Stimulated activated naive CD4-positive, alpha-beta T cell (primary cell): ENCODE measurements around the gene APPL2.

Experiments
- DNase-seq, 6 experiments: peaks; one replicate each; lab custom pipeline; 2025; lab: John Stamatoyannopoulos, UW

Gene APPL2, protein sequence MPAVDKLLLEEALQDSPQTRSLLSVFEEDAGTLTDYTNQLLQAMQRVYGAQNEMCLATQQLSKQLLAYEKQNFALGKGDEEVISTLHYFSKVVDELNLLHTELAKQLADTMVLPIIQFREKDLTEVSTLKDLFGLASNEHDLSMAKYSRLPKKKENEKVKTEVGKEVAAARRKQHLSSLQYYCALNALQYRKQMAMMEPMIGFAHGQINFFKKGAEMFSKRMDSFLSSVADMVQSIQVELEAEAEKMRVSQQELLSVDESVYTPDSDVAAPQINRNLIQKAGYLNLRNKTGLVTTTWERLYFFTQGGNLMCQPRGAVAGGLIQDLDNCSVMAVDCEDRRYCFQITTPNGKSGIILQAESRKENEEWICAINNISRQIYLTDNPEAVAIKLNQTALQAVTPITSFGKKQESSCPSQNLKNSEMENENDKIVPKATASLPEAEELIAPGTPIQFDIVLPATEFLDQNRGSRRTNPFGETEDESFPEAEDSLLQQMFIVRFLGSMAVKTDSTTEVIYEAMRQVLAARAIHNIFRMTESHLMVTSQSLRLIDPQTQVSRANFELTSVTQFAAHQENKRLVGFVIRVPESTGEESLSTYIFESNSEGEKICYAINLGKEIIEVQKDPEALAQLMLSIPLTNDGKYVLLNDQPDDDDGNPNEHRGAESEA

DNA sequence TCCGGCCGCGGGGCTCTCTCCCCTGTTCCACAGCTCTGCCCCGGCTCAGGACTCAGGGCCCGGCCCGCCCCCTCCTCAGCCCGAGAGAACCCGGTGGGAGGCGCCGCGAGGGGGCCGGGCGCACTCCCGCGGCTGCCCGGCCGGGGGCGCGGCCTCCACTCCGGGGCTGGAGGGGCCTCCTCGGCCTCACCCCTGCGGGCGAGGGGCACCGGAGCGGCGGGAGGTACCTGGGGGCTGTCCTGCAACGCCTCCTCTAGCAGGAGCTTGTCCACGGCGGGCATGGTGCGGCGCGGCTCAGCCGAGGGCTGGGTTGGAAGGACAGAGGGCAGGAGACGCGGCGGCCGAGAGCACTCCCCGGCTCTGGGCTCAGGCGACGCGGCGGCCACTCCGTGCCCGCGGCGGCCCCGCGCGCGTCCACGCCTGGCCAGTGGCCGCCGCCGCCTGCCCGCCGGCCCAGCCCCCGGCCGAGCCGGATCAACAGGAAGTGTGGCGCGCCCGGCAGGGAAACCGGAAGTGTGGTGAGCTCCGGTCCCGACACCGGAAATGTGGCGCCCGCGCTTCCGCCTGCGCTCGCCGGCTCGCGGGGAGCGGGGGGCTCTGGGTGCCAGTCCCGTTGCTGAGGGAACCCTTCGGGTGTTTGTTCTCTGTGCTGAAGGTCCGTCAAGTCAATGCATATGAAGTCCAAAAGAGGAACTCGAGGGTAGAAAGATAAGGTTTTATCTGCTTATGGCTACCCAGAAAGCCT is at the start of gene APPL2:
TSS of gene APPL2 (minus strand) at position 443 of the 745 bp plus-strand sequence. CDS start at position 281, 162 bp downstream.
- DNase-seq: peak; percentile 64 to 75 (median 68)

DNA sequence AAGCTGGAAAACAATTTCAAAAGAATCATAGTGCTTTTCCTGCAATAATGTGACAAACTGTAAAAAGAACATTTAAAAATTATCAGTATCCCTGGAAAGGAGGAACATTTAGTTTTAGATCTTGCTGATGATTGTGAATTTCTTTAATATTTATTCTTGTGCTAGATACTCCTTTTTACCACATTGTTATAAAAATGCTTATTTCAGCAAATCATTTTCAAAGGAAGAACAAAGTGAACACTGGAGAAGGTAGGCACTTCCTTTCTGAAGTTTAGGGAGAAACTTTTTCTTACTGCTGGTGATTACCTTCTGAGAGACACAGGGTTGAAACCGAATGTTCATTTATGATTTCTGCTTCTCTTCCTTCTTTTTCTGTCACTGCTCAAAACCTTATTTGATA is 49.4 kb upstream of the APPL2 start:
- no peak for DNase-seq

DNA sequence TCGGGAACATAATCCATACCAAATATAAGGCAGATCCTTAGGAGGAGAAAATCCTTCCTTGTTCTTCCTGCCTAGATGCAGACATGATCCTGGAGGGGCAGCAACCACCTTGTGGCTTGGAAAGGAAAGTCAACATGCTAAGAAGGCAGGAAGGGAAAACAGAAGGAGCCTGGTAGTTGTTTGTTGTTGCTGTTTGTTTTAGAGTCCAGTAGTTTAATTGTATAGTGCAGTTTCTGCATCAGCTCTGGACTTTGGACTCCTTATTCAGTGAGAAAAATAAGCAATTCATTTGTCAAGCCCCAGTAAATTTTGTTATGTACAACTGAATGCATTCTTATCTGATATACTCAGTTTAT is 45.7 kb upstream of the APPL2 start:
- DNase-seq: no peak

DNA sequence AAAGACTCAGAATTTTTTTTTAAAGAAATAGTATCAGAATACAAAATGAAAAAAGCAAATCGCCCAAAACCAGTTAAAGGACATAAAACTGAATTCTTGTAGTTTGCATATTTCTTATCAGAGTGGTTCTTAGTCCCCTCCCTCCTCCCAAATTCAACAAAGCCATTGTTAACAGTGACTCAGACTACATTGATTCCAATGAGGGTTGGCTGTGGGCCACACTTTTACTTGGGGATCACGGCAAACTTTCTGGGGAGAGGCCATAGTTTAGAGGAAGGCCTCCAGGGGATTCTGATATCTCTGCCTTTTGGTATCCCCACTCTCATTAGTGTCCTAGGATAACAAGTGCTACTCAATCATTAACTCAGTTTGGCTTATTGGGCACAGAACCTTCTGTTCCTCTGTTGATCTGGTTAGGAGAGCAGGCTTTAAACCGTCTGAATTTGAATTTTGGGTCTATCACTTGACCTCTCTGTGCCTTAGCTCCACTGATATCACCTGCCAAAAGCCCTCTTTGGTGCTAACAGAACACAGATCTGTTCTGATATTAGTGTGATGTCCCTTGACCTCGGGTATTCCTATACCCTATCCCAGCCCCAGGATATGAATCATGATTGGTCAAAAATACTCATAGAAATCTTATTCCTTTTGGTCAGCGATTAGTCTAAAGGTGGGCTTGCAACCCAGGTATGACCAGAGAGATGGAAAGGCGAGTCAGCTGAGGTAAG is 45.2 kb upstream of the APPL2 start:
- DNase-seq: no peak

DNA sequence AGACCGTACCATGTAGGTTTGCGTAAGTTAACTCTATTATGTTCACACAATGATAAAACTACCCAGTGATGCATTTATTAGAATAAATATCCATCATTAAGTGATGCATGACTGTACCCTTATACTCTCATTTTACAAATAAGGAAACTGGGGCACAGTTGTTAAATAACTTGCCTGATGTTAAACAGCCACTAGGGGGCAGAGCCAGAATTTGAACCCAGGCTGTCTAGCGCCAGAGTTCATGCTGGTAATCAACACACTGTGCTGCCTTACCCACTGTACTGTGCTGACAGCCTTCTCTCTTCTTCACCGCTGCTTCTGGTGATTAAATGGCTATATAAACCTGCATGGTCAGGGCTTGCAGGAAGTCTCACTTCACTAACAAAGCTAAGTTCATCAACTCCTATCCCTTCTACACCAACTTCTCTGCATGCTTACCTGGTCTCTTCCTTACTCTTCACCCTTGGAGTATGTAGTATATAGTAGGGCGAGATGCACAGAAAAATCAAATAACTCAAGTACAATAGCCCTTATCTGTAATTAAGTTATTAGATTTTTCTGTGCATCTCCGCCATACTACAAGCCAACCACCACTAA is 43.6 kb upstream of the APPL2 start:
- peak in 3 of 6 experiments; percentile 6 to 25 (median 14) for DNase-seq

DNA sequence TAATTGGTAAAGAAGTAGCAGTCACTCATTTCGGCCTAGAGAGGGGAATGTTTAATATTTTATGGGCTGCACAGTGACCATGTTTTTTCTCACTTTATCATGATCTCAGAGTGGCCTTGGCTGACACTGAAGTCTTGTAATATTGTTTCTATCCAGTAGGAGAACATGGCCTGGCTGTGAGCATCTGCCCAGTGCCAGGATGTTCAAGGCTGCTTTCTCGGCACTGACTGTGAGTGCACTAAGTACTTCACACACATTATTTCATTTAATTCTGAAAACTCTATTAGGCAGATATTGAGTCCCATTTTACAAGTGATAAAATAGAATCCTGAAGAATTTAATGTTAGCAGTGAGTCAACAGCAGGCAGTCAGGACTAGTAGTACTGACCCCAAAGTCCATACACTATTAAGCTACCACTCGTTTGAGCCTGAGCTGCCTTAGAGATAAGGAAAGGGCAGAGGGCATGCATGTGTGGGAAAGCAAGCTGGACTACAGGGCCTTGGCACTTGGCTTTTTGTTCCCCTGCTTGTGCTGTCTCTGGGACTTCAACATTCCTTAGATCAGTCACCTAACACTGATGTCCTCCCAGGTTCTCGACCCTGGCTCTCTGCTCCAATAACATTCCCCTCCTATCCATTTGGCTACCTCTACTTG is 42.2 kb upstream of the APPL2 start:
- no peak for DNase-seq

DNA sequence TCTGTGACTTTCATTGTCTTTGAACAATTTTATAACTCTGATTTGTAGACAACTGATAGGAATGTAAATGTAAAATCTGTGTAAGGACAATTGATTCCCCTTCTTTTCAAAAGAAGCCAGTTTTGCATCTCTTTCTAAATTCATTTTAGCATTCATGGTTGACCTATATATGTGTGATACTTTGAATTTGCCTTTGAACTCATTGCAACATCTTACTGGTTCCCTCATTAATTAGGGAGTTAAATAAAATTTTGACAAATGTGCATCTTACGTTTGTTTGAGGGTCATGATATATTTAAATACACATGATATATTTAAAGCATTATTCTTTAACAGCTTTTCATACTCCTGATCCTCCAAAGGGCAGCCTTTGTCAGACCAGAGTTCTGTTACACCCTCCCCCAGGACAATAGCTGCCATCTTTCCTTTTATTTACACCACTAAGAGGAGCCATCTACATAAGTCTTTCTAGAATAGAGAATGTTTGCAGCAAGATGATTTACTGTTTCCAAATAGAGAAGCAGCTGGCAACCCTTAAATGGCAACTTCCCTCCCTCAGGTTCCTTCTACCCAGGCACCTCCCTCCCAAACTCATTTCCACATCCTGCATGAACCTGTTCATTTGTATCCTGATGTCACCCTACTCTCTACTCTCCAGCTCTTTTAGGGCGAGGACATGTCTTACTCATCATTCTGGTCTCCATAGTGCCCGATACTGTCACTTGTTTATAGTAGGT is 40.2 kb upstream of the APPL2 start:
- DNase-seq: no peak

DNA sequence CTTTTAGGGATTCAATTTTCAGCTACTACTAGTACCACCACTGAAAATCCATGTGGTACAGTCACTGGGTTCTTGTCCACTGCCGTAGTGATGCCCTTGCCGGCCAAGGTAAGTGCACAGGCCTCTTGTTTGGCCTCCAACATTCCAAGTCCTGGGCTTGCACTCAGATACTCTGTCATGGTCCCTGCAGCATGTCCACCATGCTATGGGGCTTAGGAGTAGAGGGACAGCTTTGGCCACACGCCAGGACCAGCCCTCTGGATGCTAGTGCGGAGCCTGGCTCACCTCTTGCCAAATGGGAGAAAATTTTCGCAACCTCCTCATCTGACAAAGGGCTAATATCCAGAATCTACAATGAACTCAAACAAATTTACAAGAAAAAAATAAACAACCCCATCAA is 38.6 kb upstream of the APPL2 start:
- DNase-seq: no peak

DNA sequence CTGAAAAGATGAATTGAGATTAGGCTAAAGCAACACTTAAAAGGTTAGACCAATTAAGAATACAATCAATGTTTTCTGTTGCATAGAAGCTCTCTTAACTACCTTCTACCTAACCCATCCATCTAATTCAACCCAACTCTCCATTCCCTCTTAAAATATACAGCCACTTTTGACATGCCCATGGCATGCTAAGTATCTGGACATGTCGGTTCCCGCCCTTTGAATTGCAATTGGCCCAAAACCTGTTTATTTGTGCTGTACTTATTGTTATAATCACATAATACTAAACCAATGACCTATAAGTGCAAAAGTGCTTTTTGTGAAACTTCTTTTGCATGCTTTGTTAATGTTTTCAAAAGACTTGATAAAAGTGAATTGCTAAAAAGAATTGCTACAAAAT is 37.6 kb upstream of the APPL2 start:
- DNase-seq: no peak

DNA sequence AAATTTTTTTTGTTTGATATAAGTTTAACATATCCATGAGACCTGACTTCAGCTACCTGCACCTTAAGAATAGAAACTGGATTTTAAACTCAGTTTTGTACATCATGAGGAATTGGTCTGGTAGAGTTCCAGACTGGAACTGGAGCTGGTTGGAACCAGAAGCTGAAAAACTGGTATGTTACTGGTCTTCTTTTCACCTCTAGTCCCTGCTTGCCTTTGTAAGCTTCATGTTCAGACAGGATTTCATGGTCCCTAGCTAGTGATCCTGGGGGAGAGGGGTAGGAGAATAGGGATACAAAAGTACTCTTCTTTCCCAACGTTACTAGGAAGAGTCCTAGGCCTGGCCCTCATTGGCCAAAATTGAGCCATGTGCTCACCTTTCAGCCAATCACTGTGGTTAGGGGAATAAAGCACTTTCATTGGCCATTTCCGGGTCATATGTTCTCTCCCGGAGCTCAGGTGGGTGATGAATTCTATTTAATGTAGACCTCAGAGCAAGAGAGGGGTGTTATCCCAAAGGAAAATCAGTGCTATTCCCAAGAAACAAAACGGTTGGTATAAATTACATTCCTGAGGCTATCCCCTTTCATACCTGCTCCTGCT is 36.9 kb upstream of the APPL2 start:
- no peak for DNase-seq

DNA sequence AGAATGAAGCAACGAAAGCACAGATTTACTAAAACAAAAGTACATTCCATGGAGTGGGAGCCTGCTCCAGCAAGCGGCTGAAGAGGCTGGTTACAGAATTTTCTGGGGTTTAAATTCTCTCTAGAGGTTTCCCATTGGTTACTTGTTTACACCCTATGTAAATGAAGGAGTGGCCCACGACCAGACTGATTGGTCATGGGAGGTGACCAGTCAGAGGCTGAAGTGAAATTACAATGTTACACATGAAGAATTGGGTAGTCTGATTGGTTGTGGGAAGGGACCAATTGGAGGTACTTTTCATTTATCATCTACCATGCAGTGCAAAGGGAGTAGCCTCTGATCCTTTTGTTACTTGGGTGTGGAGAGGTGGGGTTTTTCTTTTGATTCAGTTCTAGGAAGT is 36.2 kb upstream of the APPL2 start:
- no peak for DNase-seq

DNA sequence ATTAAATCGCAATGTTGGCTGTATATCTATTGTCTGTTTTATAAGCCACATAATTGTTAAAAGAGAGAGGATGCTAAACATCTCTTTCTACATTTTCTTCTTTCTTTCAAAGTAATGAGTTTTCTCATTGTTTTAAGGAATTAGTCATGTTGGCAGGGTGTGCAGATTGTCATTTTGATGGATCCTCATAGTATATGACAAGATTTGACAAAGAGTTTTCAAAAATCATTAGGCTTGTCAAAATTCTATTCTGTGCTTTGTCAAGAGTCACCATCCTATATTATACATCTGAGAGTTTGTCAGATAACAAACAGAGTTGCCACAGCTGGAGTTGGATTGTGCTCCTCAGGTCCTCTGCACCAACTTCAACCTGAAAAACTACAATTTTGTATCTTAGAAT is 35.4 kb upstream of the APPL2 start:
- no peak for DNase-seq

DNA sequence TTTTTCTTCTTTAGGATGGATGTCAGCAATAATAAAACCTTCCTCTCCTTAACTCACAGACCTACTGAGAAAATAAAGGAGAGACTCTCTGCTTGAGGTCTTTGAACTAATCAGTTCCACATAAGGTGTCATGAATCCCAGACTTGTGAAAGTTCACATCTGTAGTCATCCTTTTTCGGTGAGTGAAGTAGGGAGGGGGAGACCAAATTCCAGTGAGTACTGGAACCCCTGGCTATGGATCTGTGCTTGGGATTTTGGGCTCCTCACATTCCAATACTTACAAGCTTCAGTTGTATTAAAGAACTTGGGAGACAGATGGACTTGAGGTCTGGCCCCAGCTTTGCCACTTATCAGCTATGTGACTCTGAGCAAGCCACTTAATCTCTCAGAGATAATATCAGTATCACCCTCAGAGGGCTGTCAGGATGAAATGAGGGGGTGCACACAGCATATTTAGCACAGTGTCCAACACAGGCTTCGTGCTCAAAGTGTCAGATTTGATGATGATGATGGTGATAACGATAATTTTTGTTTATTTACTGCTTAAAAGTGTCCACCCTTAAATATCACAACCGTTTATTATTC is 34.8 kb upstream of the APPL2 start:
- no peak for DNase-seq

DNA sequence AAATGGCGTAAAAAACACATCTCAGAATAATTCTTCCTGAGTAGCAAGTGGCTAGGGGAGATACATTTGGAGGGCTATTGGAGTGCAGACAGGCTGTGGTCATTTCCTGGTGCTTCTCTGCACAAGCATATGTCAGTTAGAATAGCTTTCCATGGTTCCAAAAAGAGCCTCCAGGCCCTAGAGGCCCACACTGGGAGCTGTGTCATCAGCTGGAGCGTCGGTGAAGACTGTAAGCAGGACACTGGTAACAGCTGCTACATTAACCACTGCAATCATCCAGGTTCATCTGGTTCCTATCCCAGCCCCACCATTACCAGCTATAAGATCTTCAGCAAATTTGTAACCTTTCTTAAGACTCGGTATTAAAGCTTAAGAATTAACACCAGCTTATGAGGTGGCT is 31.7 kb upstream of the APPL2 start:
- DNase-seq: no peak

DNA sequence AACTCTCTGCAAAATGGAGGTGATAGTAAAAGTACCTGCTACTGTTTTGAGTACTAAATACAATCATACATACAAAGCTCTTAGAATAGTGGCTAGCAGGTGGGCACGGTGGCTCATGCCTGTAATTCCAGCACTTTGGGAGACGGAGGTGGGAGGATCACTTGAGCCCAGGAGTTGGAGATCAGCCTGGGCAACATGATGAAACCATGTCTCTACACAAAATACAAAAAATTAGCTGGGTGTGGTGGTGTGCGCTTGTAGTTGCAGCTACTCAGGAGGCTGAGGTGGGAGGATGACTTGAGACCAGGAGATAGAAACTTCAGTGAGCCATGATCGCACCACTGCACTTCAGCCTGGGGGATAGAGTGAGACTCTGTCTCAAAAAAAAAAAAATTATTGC is 28.8 kb upstream of the APPL2 start:
- no peak for DNase-seq

DNA sequence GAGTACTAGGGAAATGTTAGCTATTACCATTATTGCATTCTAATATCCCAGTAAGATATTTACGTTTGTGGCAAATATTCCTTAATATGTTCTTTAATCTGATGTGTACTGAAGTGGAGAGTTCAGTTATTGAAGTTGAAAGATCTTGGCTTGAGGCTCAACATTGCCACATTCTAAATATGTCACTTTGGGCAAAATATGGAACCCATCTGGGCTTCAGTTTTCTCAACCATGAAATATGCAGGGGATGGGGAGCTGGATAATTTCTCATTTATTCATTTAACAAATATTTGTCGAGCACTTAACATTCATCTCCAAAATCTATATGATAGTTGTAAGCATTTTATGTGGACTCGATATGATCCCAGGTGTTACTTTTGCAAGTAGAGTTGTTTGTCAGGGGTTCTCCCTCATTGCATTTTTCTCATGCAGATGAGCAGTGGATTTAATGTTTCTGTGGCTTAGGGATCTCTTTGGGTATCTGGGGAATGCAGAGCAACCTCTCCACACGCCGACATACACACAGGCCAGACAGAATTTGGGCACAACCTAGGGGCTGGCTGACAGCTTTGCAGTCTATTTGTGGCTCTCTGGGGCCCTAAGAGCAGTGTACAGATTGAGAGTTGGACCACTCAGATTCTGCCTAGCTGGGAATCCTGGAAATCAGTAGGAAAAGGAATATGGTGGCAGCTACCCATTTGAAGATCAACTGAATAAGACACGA is 26.6 kb upstream of the APPL2 start:
- DNase-seq: no peak

DNA sequence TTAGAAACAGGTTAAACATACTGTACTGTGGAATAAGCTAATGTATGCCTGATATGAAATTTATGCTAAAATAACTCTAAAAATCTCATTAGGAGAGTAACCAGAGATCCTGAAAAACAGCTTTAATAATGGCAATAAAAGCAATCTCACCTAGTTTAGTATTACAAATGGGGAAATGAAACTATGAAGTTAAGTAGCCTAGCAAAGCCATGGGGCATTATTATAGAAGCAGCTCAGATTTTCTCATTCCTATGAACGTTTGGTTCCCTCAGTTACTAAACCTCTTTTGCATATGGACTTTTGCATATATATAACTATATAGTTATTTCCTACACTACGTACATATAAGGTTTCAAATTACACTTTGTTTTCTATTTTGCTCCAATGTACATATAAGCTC is 25.0 kb upstream of the APPL2 start:
- DNase-seq: no peak

DNA sequence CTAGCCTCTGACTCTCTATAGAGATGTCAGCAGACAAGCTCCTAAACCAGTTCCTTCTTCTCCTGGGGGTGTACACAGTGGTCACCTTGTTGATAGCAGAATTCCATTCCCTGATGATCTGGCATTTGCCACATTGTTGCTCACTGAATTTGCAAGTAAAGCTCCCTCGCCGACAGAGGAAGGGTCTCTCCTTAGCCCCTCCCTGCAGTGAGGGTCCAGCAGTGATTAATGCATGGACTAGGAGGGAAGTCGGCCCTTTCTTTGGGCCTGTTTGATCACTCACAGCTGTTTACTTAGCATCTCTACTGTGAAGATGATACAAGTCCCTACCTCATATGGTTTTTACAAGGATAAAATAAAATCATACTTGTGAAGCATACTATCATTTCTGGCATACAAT is 23.3 kb upstream of the APPL2 start:
- DNase-seq: no peak

DNA sequence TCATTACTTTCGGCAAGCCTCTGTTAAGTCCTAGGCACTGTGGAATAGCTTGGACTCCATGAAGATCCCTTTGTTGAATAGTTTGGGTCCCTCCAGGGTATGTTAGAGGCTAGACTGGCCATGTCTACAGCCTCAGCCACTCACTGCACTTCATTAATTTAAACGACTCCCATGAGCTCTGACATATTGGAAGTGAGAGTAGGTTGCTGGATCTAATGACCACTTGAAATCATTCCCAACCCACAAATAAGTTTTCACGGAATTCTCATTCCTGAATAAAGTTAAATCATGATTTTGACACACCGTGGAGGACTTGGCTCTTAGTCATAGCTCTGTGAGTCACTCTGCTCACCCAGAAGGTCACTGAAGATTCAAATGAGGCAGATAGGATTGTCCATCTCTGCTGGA is 21.4 kb upstream of the APPL2 start:
- no peak for DNase-seq
